Natural killer cell (primary cell): Measurements from ENCODE around the gene COTL1. TPM values are rescaled to one million over a fixed set of nuclear protein-coding genes. Genes with fewer than 3 reads are reported as not detected.
"Not testable (repeated sequence)": the region's sequence is repeated elsewhere in the genome, so short reads cannot be mapped to it uniquely, and the experiment has no call there.

Source experiments
- ATAC-seq, 3 donors: fragments of 150-1000 bp in 2 of 3; fragments of 200-7000 bp in 1 of 3; cut with Tn5 transposase; 1 replicate in 1 of 3; 2 replicates in 2 of 3; pipeline ENCODE4 v1.10.0; 2021; ENCODE audit warnings: mild to moderate bottlenecking in 2 of 3, moderate library complexity in 2 of 3
- DNase-seq, 2 donors: peaks; one replicate each; pipeline versions ENCODE4 v3.0.0 to v3.0.0-alpha.2; 2013 to 2021; ENCODE audit warnings: mixed read lengths in 1 of 2
- H3K27ac ChIP-seq: one replicate; pipeline ENCODE4 v1.5.1; 2013; ENCODE audit warnings: mild to moderate bottlenecking, low read length
- H3K27me3 ChIP-seq: one replicate; pipeline ENCODE4 v1.6.1; 2013; ENCODE audit warnings: low read length; ENCODE audit not compliant: control insufficient read depth, insufficient read depth
- H3K36me3 ChIP-seq: one replicate; pipeline ENCODE4 v1.6.1; 2013; ENCODE audit warnings: low read length; ENCODE audit not compliant: control insufficient read depth, insufficient read depth
- H3K4me1 ChIP-seq: one replicate; pipeline ENCODE4 v1.6.1; 2013; ENCODE audit warnings: low read length; ENCODE audit not compliant: control insufficient read depth, insufficient read depth
- H3K4me3 ChIP-seq: one replicate; pipeline ENCODE4 v1.5.1; 2013; ENCODE audit warnings: low read length
- H3K9me3 ChIP-seq: one replicate; pipeline ENCODE4 v1.6.1; 2013; ENCODE audit warnings: low read length; ENCODE audit not compliant: control insufficient read depth, insufficient read depth
- H3K27ac Mint-ChIP-seq, 2 donors: one replicate each; pipeline ENCODE4 v1.8.0; 2022; ENCODE audit warnings: mild to moderate bottlenecking in 2 of 2, mixed read lengths in 2 of 2, moderate library complexity in 1 of 2
- H3K27me3 Mint-ChIP-seq, 2 donors: one replicate each; pipeline ENCODE4 v1.8.0; 2022; ENCODE audit warnings: low read depth in 2 of 2, mixed read lengths in 2 of 2
- H3K36me3 Mint-ChIP-seq: one replicate; pipeline ENCODE4 v1.8.0; 2022; ENCODE audit warnings: mixed read lengths
- H3K4me1 Mint-ChIP-seq, 2 donors: one replicate each; pipeline ENCODE4 v1.8.0; 2022; ENCODE audit warnings: mixed read lengths in 2 of 2
- H3K4me3 Mint-ChIP-seq: one replicate; pipeline ENCODE4 v1.8.0; 2022; ENCODE audit warnings: mild to moderate bottlenecking, moderate library complexity, mixed read lengths
- H3K9me3 Mint-ChIP-seq, 2 donors: one replicate each; pipeline ENCODE4 v1.8.0; 2022; ENCODE audit warnings: mixed read lengths in 2 of 2
- CTCF ChIP-seq: fragments of 200-600 bp; IDR thresholded peaks from one replicate; pipeline ENCODE4 v1.8.0; 2022; ENCODE audit warnings: antibody characterized with exemption
- WGBS: methylation state at CpG from one replicate; pipeline ENCODE4 v1.1.7; 2013; ENCODE audit warnings: missing lambda C conversion rate; ENCODE audit not compliant: insufficient coverage; 5-methylcytosine and 5-hydroxymethylcytosine counted together
- intact Hi-C: fragments of 100-400 bp; cut with micrococcal nuclease; formaldehyde crosslinking; loops from one replicate; pipeline ENCODE4 v1.14.2; 2022
- total RNA-seq, 4 donors: library from RNA; stranded (reverse); fragments of 120-200 nt in 1 of 4; gene quantifications; one replicate each; pipeline versions ENCODE4 v1.2.3 to v1.2.4, GENCODE V29; 2013 to 2022

The COTL1 gene
- total RNA-seq, 3 donors from 2014 or later (not counting 1 experiment from before 2014, with no cell fraction given), result 43.7 to 187 (median 116) TPM

DNA sequence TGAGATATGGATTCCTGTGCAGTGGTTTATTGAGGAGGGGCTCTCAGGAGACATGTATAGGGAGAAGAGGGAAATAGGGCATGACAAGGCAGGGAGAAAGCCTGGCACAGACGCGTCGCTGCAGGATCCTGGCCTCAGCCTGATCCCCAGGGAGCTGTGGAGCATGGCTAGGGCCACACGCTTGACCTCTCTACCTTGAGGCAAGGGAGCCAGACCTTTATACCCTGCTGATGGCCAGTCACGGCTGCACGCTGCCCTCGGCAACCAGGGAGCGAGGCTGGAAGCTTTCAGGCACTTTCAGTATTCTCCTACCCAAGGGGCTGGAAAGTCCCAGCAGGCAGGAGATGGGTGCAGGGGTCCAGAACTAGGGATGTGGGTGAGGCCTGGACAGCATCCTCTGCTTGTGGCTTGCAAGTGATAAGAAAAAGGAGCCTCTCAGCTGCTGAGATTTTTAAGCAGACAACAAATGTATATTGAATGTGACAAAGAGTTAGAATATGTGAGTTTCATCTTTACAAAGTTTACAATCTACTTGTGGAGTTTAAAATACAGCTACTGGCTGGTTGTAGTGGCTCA lies 20.4 kb upstream of the COTL1 start:
- Histone ChIP-seq H3K36me3 (no peaks in the 10 kb centered on the region), H3K9me3 (no peaks in the 10 kb centered on the region), H3K4me3 (no peak overlapping the region), H3K27me3 (no peaks in the 10 kb centered on the region), H3K27ac (no peak overlapping the region), H3K4me1 (peaks cover 23% of the 10 kb centered on the region)
- Mint-ChIP-seq H3K27me3 (peaks cover 0 to 4% of the 10 kb centered on the region in 2 donors), H3K27ac (no peak overlapping the region), H3K9me3 (no peaks in the 10 kb centered on the region), H3K36me3 (no peaks in the 10 kb centered on the region), H3K4me3 (no peak overlapping the region), H3K4me1 (peaks cover 6 to 8% of the 10 kb centered on the region in 2 donors)
- WGBS, result 90% methylated on average over 8 of the region's 8 CpGs
- DNase-seq (no peak), ATAC-seq (no peak)
- no peak for TF ChIP-seq CTCF
- intact Hi-C loops, result no loop called here

GRCh38 chr16:84637709-84638108 lies 19.8 kb upstream of the COTL1 start:
- no peaks in the 10 kb centered on the region for H3K27me3 ChIP-seq
- peaks cover 18% of the 10 kb centered on the region for H3K4me1 ChIP-seq
- no peak overlapping the region for H3K27ac ChIP-seq
- no peak for TF ChIP-seq CTCF
- Mint-ChIP-seq H3K4me1 (peaks cover 6 to 8% of the 10 kb centered on the region in 2 donors), H3K9me3 (no peaks in the 10 kb centered on the region), H3K4me3 (no peak overlapping the region), H3K27ac (no peak overlapping the region), H3K36me3 (no peaks in the 10 kb centered on the region), H3K27me3 (peaks cover 0 to 4% of the 10 kb centered on the region in 2 donors)
- no peaks in the 10 kb centered on the region for H3K36me3 ChIP-seq
- no peak overlapping the region for H3K4me3 ChIP-seq
- 79% methylated on average over 4 of the region's 4 CpGs for WGBS
- intact Hi-C loops, result no loop called here
- no peak for ATAC-seq
- no peak for DNase-seq
- H3K9me3 ChIP-seq, result no peaks in the 10 kb centered on the region

- DNase-seq (no peak), ATAC-seq (no peak)
- Mint-ChIP-seq H3K4me3 (no peak overlapping the region), H3K36me3 (no peaks in the 10 kb centered on the region), H3K27ac (no peak overlapping the region), H3K27me3 (peaks cover 0 to 4% of the 10 kb centered on the region in 2 donors), H3K9me3 (no peaks in the 10 kb centered on the region), H3K4me1 (peaks cover 14 to 16% of the 10 kb centered on the region in 2 donors)
- H3K4me3 ChIP-seq, result no peak overlapping the region
- H3K4me1 ChIP-seq, result peaks cover 17% of the 10 kb centered on the region
- no peaks in the 10 kb centered on the region for H3K36me3 ChIP-seq
- TF ChIP-seq CTCF, result no peak
- no peaks in the 10 kb centered on the region for H3K9me3 ChIP-seq
- intact Hi-C loops, result no loop called here
- 88% methylated on average over 8 of the region's 8 CpGs for WGBS
- H3K27ac ChIP-seq, result no peak overlapping the region
- H3K27me3 ChIP-seq, result no peaks in the 10 kb centered on the region
These were observed 17.8 kb upstream of the COTL1 start for GRCh38 chr16:84635702-84636101.

GRCh38 chr16:84633622-84634021 lies 15.7 kb upstream of the COTL1 start:
- H3K27ac Mint-ChIP-seq, result no peak overlapping the region

GRCh38 chr16:84632862-84633261 lies 15.0 kb upstream of the COTL1 start:
- H3K9me3 Mint-ChIP-seq, H3K27ac Mint-ChIP-seq, H3K36me3 Mint-ChIP-seq, H3K27ac ChIP-seq, ATAC-seq, H3K9me3 ChIP-seq, H3K27me3 ChIP-seq, intact Hi-C loops, DNase-seq, H3K4me3 Mint-ChIP-seq, H3K27me3 Mint-ChIP-seq, H3K36me3 ChIP-seq, H3K4me3 ChIP-seq: not testable (repeated sequence)
- peaks cover 27% of the 10 kb centered on the region for H3K4me1 ChIP-seq
- H3K4me1 Mint-ChIP-seq, result peaks cover 15 to 18% of the 10 kb centered on the region in 2 donors
- WGBS, result 95% methylated on average over 7 of the region's 7 CpGs

More at GRCh38 chr16:84633622-84634021, 15.7 kb upstream of the COTL1 start:
- H3K9me3 Mint-ChIP-seq, result no peaks in the 10 kb centered on the region
- no peak for TF ChIP-seq CTCF
- Histone ChIP-seq H3K27ac (no peak overlapping the region), H3K36me3 (no peaks in the 10 kb centered on the region), H3K27me3 (no peaks in the 10 kb centered on the region), H3K4me1 (peaks cover 27% of the 10 kb centered on the region), H3K4me3 (no peak overlapping the region), H3K9me3 (no peaks in the 10 kb centered on the region)
- 93% methylated on average over 9 of the region's 9 CpGs for WGBS
- DNase-seq, result no peak
- no peak for ATAC-seq
- peaks cover 15 to 18% of the 10 kb centered on the region in 2 donors for H3K4me1 Mint-ChIP-seq
- no peak overlapping the region for H3K4me3 Mint-ChIP-seq
- peaks cover 0 to 4% of the 10 kb centered on the region in 2 donors for H3K27me3 Mint-ChIP-seq
- no peaks in the 10 kb centered on the region for H3K36me3 Mint-ChIP-seq
- intact Hi-C loops, result no loop called here
